AG04450 (cell line): ENCODE measurements around the gene RBM12. TPM values are rescaled to one million over a fixed set of nuclear protein-coding genes. Genes with fewer than 3 reads are reported as not detected.

Source experiments
- CTCF ChIA-PET: fragments of 300-600, 350-600 bp; formaldehyde crosslinking; extraction: SDS; loops from one replicate; lab custom pipeline; 2022; ENCODE audit warnings: antibody characterized with exemption, inconsistent platforms; lab: Charles Lee
- POLR2A ChIA-PET: fragments of 350-600 bp; formaldehyde crosslinking; extraction: SDS; loops from one replicate; lab custom pipeline; 2021; ENCODE audit warnings: antibody characterized with exemption, inconsistent platforms; lab: Yijun Ruan, JAX
- DNase-seq: peaks from one replicate; pipeline ENCODE4 v3.0.0-alpha.2; 2011; ENCODE audit warnings: low read depth, low spot score
- H3K27ac ChIP-seq: one replicate; pipeline ENCODE4 v1.5.1; 2012; ENCODE audit warnings: low read depth, low read length, control low read depth
- H3K27me3 ChIP-seq: one replicate; pipeline ENCODE4 v1.6.0; 2012; ENCODE audit warnings: low read length; ENCODE audit not compliant: control insufficient read depth, insufficient read depth
- H3K4me3 ChIP-seq: 2 replicates; pipeline ENCODE4 v1.5.1; 2011; ENCODE audit warnings: mild to moderate bottlenecking, low read depth, low read length, control low read depth
- H3K9me3 ChIP-seq: 2 replicates; pipeline ENCODE4 v1.5.1; 2012; ENCODE audit warnings: low read length; ENCODE audit not compliant: control insufficient read depth, insufficient read depth
- CTCF ChIP-seq: IDR thresholded peaks from 2 replicates; pipeline ENCODE4 v1.5.1; 2011; ENCODE audit warnings: low read depth, low read length, control low read depth, inconsistent platforms
- polyA plus RNA-seq: library from polyadenylated mRNA; depleted of rRNA; stranded (reverse); fragments of >200 nt; gene quantifications from 2 replicates; pipeline ENCODE4 v1.2.3, GENCODE V29; 2011

The RBM12 gene
- polyA plus RNA-seq, 1 experiment = 91.1 TPM

- POLR2A ChIA-PET = no interaction called here
Observed at GRCh38 chr20:35704514-35705261, 40.0 kb upstream of the RBM12 start.

GRCh38 chr20:35702824-35703695, 38.4 kb upstream of the RBM12 start:
- CTCF ChIA-PET = no interaction called here
- no peak for DNase-seq
- H3K27me3 ChIP-seq = no peaks in the 10 kb centered on the region
- H3K27ac ChIP-seq = no peak overlapping the region
- TF ChIP-seq CTCF = no peak
- H3K4me3 ChIP-seq = no peak overlapping the region
- H3K9me3 ChIP-seq = peaks cover 4% of the 10 kb centered on the region; the same call in 1 of the 2 replicates
- POLR2A ChIA-PET = interaction anchor here (0.5 to 1.3 kb wide), 3 partner anchors 8 to 251 kb away, joined by 3 to 5 read pairs (median 3); partner anchors contain the start of gene SCAND1

More at GRCh38 chr20:35704514-35705261, 40.0 kb upstream of the RBM12 start:
- TF ChIP-seq CTCF = no peak
- Histone ChIP-seq H3K4me3 (no peak overlapping the region), H3K27ac (no peak overlapping the region), H3K27me3 (no peaks in the 10 kb centered on the region), H3K9me3 (no peaks in the 10 kb centered on the region)
- DNase-seq = no peak
- CTCF ChIA-PET = interaction anchor here (0.6 kb wide), 1 partner anchor 265 kb away, joined by 7 read pairs; no protein-coding TSS in a partner anchor

DNA sequence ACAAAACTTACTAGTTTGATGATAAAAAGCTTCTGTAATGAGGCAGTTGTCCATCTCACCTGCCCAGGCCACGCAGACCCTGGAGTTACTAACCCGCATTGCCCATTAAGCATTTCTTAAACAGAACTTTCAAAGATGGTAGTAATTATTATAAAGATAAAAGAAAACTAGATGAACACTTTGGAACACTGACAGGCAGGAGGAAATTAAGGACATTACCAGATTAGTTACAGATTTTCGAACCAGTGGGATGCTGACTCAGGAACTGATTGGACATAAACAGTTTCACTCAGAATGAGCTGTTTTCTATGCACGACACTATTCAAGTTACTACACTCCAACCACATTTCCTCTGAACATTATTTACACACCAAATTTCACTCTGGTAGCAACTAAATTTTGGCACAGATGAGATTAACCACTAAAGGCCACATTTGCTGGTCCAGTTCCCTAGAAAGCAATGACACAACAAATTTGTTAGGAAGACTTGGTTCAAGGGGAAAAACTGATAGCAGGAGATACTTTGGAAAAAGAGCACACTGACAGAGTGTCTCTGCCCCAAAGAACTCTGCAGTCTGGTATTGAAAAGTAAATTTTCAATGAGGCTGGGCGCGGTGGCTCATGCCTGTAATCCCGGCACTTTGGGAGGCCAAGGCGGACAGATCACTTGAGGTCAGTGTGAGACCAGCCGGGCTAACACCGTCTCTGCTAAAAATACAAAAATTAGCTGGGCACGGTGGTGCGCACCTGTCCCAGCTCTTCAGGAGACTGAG, 37.5 kb upstream of the RBM12 start:
- ChIA-PET CTCF (no interaction called here), POLR2A (interaction anchor here (0.5 to 1.3 kb wide), 3 partner anchors 9 to 252 kb away, joined by 3 to 5 read pairs (median 3); partner anchors contain the start of gene SCAND1)
- H3K27me3 ChIP-seq = no peaks in the 10 kb centered on the region
- no peak overlapping the region for H3K27ac ChIP-seq
- H3K9me3 ChIP-seq = peaks cover 4% of the 10 kb centered on the region; the same call in 1 of the 2 replicates
- DNase-seq = peak; percentile 34
- no peak for TF ChIP-seq CTCF
- no peak overlapping the region for H3K4me3 ChIP-seq

GRCh38 chr20:35700625-35701148, 36.0 kb upstream of the RBM12 start:
- Histone ChIP-seq H3K9me3 (peaks cover 4% of the 10 kb centered on the region; the same call in 1 of the 2 replicates), H3K4me3 (peak overlapping the region; percentile 96; the same call in 1 of the 2 replicates), H3K27me3 (no peaks in the 10 kb centered on the region), H3K27ac (no peak overlapping the region)
- ChIA-PET POLR2A (interaction anchor here (1.0 to 1.7 kb wide), 2 partner anchors 41 to 183 kb away, joined by 4 to 8 read pairs; partner anchors contain the start of gene RBM39), CTCF (interaction anchor here (0.9 kb wide), 1 partner anchor 254 kb away, joined by 4 read pairs; the partner anchor contains the start of gene SCAND1)
- TF ChIP-seq CTCF = no peak
- no peak for DNase-seq
